Stomach (tissue), 9 donors: Measurements from ENCODE around the gene TRIM27. TPM values are rescaled to one million over a fixed set of nuclear protein-coding genes. Genes with fewer than 3 reads are reported as not detected.
A peak's percentile ranks its signal among the peaks of the same experiment; 100 is the strongest.
"Not testable (repeated sequence)": the region's sequence is repeated elsewhere in the genome, so short reads cannot be mapped to it uniquely, and the experiment has no call there.

Experiments used
- DNase-seq, 2 donors: peaks; one replicate each; pipeline versions ENCODE4 v3.0.0 to v3.0.0-alpha.2; 2013 to 2019
- H3K27ac ChIP-seq, 5 donors: fragments of 200-600 bp in 4 of 5; sonication (generic) in 4 of 5; one replicate each; pipeline ENCODE4 v1.5.1; 2013 to 2019; ENCODE audit warnings: mild to moderate bottlenecking in 1 of 5, moderate library complexity in 1 of 5
- H3K27me3 ChIP-seq, 3 donors: fragments of 200-600 bp; sonication (generic); one replicate each; pipeline ENCODE4 v1.5.1; 2017 to 2019; ENCODE audit warnings: mixed run types in 1 of 3
- H3K36me3 ChIP-seq, 4 donors: fragments of 200-600 bp; sonication (generic); 1 replicate in 3 of 4; 2 replicates in 1 of 4; pipeline ENCODE4 v1.5.1; 2016 to 2019
- H3K4me1 ChIP-seq, 4 donors: fragments of 200-600 bp; sonication (generic); one replicate each; pipeline ENCODE4 v1.5.1; 2016 to 2019
- H3K4me3 ChIP-seq, 4 donors: fragments of 200-600 bp; sonication (generic) in 3 of 4; one replicate each; pipeline ENCODE4 v1.5.1; 2016 to 2019; ENCODE audit warnings: mild to moderate bottlenecking in 1 of 4
- H3K9me3 ChIP-seq, 4 donors: fragments of 200-600 bp; sonication (generic); one replicate each; pipeline ENCODE4 v1.5.1; 2016 to 2019
- EP300 ChIP-seq: sonication (generic); formaldehyde crosslinking; IDR thresholded peaks from one replicate; pipeline ENCODE4 v1.6.1; 2017; ENCODE audit warnings: antibody characterized with exemption
- POLR2A ChIP-seq, 4 donors: fragments of 450-650 bp; IDR thresholded peaks; one replicate each; pipeline ENCODE4 v1.6.1; 2016; ENCODE audit warnings: antibody characterized with exemption in 4 of 4, control low read depth in 2 of 4, mild to moderate bottlenecking in 1 of 4, moderate library complexity in 1 of 4
- POLR2AphosphoS5 ChIP-seq, 3 donors: sonication (generic); formaldehyde crosslinking; IDR thresholded peaks; one replicate each; pipeline ENCODE4 v1.6.1; 2016; ENCODE audit warnings: antibody characterized with exemption in 3 of 3
- WGBS, 5 donors: extraction: QIAGEN DNeasy Blood & Tissue Kit in 3 of 5; methylation state at CpG; one replicate each; pipeline versions ENCODE4 v1.1.5 to v1.1.7; 2013 to 2018; 5-methylcytosine and 5-hydroxymethylcytosine counted together
- intact Hi-C: fragments of 100-400 bp; cut with DNase I; formaldehyde crosslinking; loops from one replicate; pipeline ENCODE4 v1.15.1; 2023; ENCODE audit warnings: low total_unique reads
- polyA plus RNA-seq, 3 donors: library from polyadenylated mRNA; stranded (reverse); fragments of 200-250 nt; gene quantifications; one replicate each; pipeline ENCODE4 v1.2.3, GENCODE V29; 2013
- total RNA-seq, 5 donors: library from RNA; depleted of rRNA; stranded (reverse); fragments of >200 nt; gene quantifications; one replicate each; pipeline versions ENCODE4 v1.1.0 to v1.2.3, GENCODE V29; 2014 to 2016
- TF ChIP-seq, protein P1 (sequence below), 7 experiments: fragments of 450-650 bp in 4 of 7; fragments of 200-600 bp in 3 of 7; sonication (generic) in 3 of 7; IDR thresholded peaks; one replicate each; pipeline ENCODE4 v1.5.1; 2016 to 2019; ENCODE audit warnings: antibody characterized with exemption in 7 of 7, control low read depth in 2 of 7, mild to moderate bottlenecking in 1 of 7
- donor health status: healthy with polysubstance abuse.
- donor health status: Bipolar disorder and iron deficiency.
- donor health status: healthy.

TRIM27 gene
- total and polyA plus RNA-seq, 8 donors, result 24.2 to 102 (median 59.5) TPM

DNA sequence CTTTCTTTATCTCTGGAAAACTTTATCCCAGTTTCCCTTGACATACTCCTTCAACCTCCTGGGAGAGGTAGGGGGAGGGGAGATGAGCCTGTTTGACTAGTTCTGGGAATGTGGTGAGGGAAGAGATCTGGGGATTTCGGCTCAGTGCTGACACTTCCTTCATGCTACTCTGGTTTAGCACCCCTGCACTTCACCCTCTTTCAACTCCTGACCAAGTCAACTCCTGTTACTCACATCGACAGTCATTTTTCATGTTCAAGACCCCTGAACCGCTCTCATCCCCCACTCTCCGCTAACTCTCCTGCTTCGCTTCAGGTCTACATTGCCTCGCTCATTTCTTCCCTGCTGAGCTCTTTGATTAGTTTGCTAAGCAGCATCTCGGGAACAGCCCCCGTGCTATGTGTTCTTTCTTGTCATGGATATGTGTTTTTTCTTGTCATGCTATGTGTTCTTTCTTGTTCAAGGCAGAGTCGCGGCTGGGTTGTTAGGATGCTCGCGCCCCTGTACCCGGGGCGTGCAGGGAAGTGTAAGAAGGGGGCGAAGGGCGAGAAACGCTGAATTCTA lies 16.6 kb upstream of the TRIM27 start:
- WGBS, 5 donors, result 1 to 2% (median 1%) methylated on average over 17 of the region's 17 CpGs
- no peaks in the 10 kb centered on the region for H3K27me3 ChIP-seq
- DNase-seq, result peak in 1 of 2 donors; percentile 69
- intact Hi-C loops, result loop anchor here (5.0 kb wide), 1 partner anchor 42 kb away; no protein-coding TSS in a partner anchor
- peaks cover 4 to 44% (median 33%) of the 10 kb centered on the region in 4 donors for H3K4me1 ChIP-seq
- peak overlapping the region; percentile 41 to 92 (median 81) for H3K27ac ChIP-seq
- peak overlapping the region; percentile 50 to 60 (median 53) for H3K4me3 ChIP-seq
- H3K36me3 ChIP-seq, result no peaks in the 10 kb centered on the region
- no peaks in the 10 kb centered on the region for H3K9me3 ChIP-seq
- TF ChIP-seq, protein P1, sequence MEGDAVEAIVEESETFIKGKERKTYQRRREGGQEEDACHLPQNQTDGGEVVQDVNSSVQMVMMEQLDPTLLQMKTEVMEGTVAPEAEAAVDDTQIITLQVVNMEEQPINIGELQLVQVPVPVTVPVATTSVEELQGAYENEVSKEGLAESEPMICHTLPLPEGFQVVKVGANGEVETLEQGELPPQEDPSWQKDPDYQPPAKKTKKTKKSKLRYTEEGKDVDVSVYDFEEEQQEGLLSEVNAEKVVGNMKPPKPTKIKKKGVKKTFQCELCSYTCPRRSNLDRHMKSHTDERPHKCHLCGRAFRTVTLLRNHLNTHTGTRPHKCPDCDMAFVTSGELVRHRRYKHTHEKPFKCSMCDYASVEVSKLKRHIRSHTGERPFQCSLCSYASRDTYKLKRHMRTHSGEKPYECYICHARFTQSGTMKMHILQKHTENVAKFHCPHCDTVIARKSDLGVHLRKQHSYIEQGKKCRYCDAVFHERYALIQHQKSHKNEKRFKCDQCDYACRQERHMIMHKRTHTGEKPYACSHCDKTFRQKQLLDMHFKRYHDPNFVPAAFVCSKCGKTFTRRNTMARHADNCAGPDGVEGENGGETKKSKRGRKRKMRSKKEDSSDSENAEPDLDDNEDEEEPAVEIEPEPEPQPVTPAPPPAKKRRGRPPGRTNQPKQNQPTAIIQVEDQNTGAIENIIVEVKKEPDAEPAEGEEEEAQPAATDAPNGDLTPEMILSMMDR (IDR thresholded peaks at IDR 0.05), result no peak
- TF ChIP-seq POLR2AphosphoS5 (IDR thresholded peaks at IDR 0.05) (no peak), POLR2A (IDR thresholded peaks at IDR 0.05) (no peak), EP300 (no peak)

DNA sequence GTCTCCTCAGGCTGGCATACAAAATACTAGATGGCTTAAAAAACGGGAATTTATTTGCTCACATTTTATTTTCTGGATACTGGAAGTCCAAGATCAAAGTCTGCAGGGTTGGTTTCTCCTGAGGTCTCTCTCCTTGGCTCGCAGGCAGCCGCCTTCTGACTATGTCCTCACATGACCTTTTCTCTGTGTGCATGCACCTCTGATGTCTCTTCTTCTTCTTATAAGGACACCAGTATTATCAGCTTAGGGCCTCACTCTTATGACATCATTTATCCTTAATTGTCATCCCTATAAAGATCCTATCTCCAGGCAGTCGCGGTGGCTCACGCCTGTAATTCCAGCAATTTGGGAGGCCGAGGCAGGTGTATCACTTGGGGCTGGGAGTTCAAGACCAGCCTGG lies 9.3 kb upstream of the TRIM27 start:
- DNase-seq, result no peak
- no peaks in the 10 kb centered on the region for H3K36me3 ChIP-seq
- no peak overlapping the region for H3K27ac ChIP-seq
- no peaks in the 10 kb centered on the region for H3K9me3 ChIP-seq
- no peak overlapping the region for H3K4me3 ChIP-seq
- 83 to 87% (median 85%) methylated on average over 7 of the region's 7 CpGs for whole genome bisulfite sequencing, 5 donors
- intact Hi-C loops, result no loop called here
- no peaks in the 10 kb centered on the region for H3K4me1 ChIP-seq
- no peak for TF ChIP-seq POLR2AphosphoS5 (IDR thresholded peaks at IDR 0.05)
- TF ChIP-seq, protein P1 (IDR thresholded peaks at IDR 0.05), result no peak
- TF ChIP-seq EP300, result no peak
- TF ChIP-seq POLR2A (IDR thresholded peaks at IDR 0.05), result no peak
- H3K27me3 ChIP-seq, result peaks cover 0 to 16% (median 0%) of the 10 kb centered on the region in 3 donors

DNA sequence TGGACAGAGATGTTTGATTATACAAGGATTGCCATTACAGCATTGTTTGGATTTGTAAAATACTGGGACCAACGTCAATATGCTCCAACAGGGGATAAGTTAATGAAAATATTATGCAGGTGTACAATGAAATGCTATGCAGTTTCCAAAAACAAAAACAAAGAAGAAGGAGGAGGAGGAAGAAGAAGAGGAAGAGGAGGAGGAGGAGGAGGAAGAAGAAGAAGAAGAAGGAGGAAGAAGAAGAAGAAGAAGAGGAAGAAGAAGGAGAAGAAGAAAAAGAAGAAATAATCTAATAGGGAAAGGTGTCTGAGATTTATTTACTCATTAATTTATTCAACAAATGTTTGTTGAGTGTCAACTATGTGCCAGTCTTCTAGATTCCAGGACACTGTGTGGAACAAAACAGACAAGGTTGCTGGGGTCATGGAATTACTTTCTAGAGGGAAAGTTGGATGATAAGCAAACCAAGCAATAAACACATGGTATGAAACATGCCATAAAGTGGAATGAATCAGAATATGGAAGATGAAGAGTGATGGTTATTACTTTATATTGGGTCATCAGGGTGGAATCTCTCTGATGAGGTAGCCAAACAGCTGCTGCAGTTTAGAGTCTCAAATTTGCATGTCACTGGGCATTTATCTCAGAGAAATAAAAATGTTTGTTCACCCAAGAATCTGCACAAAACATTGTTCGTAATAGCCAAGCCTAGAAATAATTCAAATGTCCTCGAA lies 6.3 kb upstream of the TRIM27 start:
- H3K36me3 ChIP-seq, result no peaks in the 10 kb centered on the region

DNA sequence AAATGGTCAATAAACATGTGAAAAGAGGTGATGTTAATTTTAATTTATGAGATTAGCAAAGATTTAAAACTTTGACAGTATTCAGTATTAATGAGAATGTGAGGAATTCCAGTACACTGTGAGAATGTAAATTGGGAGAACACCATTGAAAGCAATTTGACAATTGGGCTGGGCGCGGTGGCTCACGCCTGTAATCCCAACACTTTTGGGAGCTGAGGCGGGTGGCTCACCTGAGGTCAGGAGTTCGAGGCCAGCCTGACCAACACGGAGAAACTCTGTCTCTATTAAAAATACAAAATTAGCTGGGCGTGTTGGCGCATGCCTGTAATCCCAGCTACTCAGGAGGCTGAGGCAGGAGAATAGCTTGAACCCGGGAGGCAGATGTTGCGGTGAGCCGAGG lies 5.6 kb upstream of the TRIM27 start:
- intact Hi-C loops, H3K4me3 ChIP-seq, H3K36me3 ChIP-seq, DNase-seq, H3K27ac ChIP-seq, H3K9me3 ChIP-seq, H3K4me1 ChIP-seq: not testable (repeated sequence)
- WGBS, 5 donors, result 82 to 92% (median 90%) methylated on average over 11 of the region's 11 CpGs
- H3K27me3 ChIP-seq, result peaks cover 0 to 16% (median 0%) of the 10 kb centered on the region in 3 donors

More for the DNA sequence above, 6.3 kb upstream of the TRIM27 start:
- intact Hi-C loops, result no loop called here
- H3K4me3 ChIP-seq, result no peak overlapping the region
- 64 to 75% (median 71%) methylated on average over 3 of the region's 3 CpGs for WGBS, 5 donors
- TF ChIP-seq EP300 (no peak), POLR2AphosphoS5 (IDR thresholded peaks at IDR 0.05) (no peak), POLR2A (IDR thresholded peaks at IDR 0.05) (no peak)
- TF ChIP-seq, protein P1 (IDR thresholded peaks at IDR 0.05), result no peak
- H3K27me3 ChIP-seq, result peaks cover 0 to 16% (median 0%) of the 10 kb centered on the region in 3 donors
- H3K4me1 ChIP-seq, result no peaks in the 10 kb centered on the region
- H3K27ac ChIP-seq, result no peak overlapping the region
- no peaks in the 10 kb centered on the region for H3K9me3 ChIP-seq
- DNase-seq, result no peak

DNA sequence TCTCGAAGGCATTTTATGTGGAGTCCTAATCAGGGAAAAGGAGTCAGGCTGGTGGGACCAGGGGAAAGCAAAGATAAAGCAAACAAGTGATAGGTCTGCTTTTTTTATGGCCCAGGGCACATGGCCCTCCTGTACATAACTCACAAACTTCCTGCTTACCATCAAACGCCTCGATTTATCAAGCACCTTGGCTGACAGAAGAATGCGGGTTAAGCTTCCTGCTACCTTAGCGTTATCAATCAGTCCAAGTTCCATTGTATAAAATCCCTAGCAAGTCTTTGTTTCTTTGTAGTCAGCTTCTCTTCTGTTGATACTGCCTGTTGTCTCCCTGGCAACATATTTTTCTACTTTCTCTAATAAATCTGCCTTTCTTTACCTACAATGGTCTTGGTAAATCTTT lies 4.1 kb upstream of the TRIM27 start:
- Histone ChIP-seq H3K36me3 (no peaks in the 10 kb centered on the region), H3K27ac (no peak overlapping the region), H3K4me3 (no peak overlapping the region), H3K4me1 (peaks cover 3 to 9% (median 3%) of the 10 kb centered on the region in 4 donors), H3K27me3 (peaks cover 0 to 16% (median 0%) of the 10 kb centered on the region in 3 donors), H3K9me3 (no peaks in the 10 kb centered on the region)
- WGBS, 5 donors, result 31 to 53% (median 41%) methylated on average over 5 of the region's 5 CpGs
- DNase-seq, result peak in 1 of 2 donors; percentile 68
- TF ChIP-seq POLR2A (IDR thresholded peaks at IDR 0.05), result no peak
- no peak for TF ChIP-seq POLR2AphosphoS5 (IDR thresholded peaks at IDR 0.05)
- TF ChIP-seq EP300, result no peak
- intact Hi-C loops, result no loop called here
